GM12878 (cell line): Measurements from ENCODE around the gene C1QL1.

Experiments used
- CBFB ChIP-seq: IDR thresholded peaks from 2 replicates; pipeline ENCODE4 v1.6.1; 2016; ENCODE audit warnings: antibody characterized with exemption, low read depth
- CBX3 ChIP-seq: fragments of 200-600 bp; sonication (generic); IDR thresholded peaks from 2 replicates; pipeline ENCODE4 v1.6.1; 2016; ENCODE audit warnings: low read depth, borderline replicate concordance
- CREM ChIP-seq: IDR thresholded peaks from 2 replicates; pipeline ENCODE4 v1.6.1; 2014; ENCODE audit warnings: antibody characterized with exemption, low read depth
- CTCF ChIP-seq, 3 experiments: IDR thresholded peaks in 2 of 3; conservative IDR thresholded peaks in 1 of 3; 2 replicates each; pipeline ENCODE4 v1.5.1; 2011; ENCODE audit warnings: low read depth in 3 of 3, low read length in 3 of 3, mild to moderate bottlenecking in 3 of 3, control low read depth in 2 of 3, moderate library complexity in 2 of 3, inconsistent platforms in 1 of 3, mixed read lengths in 1 of 3; ENCODE audit not compliant: control insufficient read depth in 2 of 3, insufficient read depth in 1 of 3; ENCODE audit errors: extremely low read depth in 1 of 3
- EZH2 ChIP-seq: IDR thresholded peaks from 2 replicates; pipeline ENCODE4 v1.6.1; 2012; ENCODE audit warnings: low read depth, mild to moderate bottlenecking, control low read depth, inconsistent platforms, low read length, borderline replicate concordance; ENCODE audit not compliant: control insufficient read depth
- KLF5 ChIP-seq: fragments of 450-650 bp; IDR thresholded peaks from 2 replicates; pipeline ENCODE4 v1.6.1; 2014; ENCODE audit warnings: mild to moderate bottlenecking; ENCODE audit not compliant: partially characterized antibody
- POLR2A ChIP-seq: IDR thresholded peaks from 2 replicates; pipeline ENCODE4 v1.6.1; 2011; ENCODE audit warnings: low read depth, mild to moderate bottlenecking, low read length
- POLR2AphosphoS5 ChIP-seq: IDR thresholded peaks from 2 replicates; pipeline ENCODE4 v1.6.1; 2011; ENCODE audit warnings: mild to moderate bottlenecking, low read length, inconsistent platforms
- SMC3 ChIP-seq: IDR thresholded peaks from 2 replicates; pipeline ENCODE4 v1.6.1; 2011; ENCODE audit warnings: low read length, improper control_type of control experiment, borderline replicate concordance
- ZBTB4 ChIP-seq: fragments of 450-650 bp; formaldehyde crosslinking; IDR thresholded peaks from 2 replicates; pipeline ENCODE4 v1.4.0; 2022; ENCODE audit warnings: mild to moderate bottlenecking, moderate library complexity
- ZNF24 ChIP-seq: fragments of 450-650 bp; IDR thresholded peaks from 2 replicates; pipeline ENCODE4 v1.6.1; 2017; ENCODE audit warnings: antibody characterized with exemption, mild to moderate bottlenecking
- TF ChIP-seq, protein P1 (sequence below): fragments of 450-650 bp; IDR thresholded peaks from 2 replicates; pipeline ENCODE4 v1.6.1; 2016; ENCODE audit warnings: mild to moderate bottlenecking, moderate library complexity, borderline replicate concordance

- TF ChIP-seq KLF5 (no peak), POLR2AphosphoS5 (no peak), CREM (no peak), POLR2A (no peak), CTCF (IDR thresholded peaks at IDR 0.05 in 2 of 3, conservative IDR thresholded peaks at IDR 0.05 in 1 of 3; ENCODE audit: control insufficient read depth in 2 of 3, extremely low read depth in 1 of 3, insufficient read depth in 1 of 3, low read depth in 3 of 3, low read length in 3 of 3) (no peak), SMC3 (no peak), ZNF24 (no peak), CBX3 (no peak), ZBTB4 (CRISPR knock-in tag) (no peak), EZH2 (no peak), CBFB (no peak)
- TF ChIP-seq, protein P1, sequence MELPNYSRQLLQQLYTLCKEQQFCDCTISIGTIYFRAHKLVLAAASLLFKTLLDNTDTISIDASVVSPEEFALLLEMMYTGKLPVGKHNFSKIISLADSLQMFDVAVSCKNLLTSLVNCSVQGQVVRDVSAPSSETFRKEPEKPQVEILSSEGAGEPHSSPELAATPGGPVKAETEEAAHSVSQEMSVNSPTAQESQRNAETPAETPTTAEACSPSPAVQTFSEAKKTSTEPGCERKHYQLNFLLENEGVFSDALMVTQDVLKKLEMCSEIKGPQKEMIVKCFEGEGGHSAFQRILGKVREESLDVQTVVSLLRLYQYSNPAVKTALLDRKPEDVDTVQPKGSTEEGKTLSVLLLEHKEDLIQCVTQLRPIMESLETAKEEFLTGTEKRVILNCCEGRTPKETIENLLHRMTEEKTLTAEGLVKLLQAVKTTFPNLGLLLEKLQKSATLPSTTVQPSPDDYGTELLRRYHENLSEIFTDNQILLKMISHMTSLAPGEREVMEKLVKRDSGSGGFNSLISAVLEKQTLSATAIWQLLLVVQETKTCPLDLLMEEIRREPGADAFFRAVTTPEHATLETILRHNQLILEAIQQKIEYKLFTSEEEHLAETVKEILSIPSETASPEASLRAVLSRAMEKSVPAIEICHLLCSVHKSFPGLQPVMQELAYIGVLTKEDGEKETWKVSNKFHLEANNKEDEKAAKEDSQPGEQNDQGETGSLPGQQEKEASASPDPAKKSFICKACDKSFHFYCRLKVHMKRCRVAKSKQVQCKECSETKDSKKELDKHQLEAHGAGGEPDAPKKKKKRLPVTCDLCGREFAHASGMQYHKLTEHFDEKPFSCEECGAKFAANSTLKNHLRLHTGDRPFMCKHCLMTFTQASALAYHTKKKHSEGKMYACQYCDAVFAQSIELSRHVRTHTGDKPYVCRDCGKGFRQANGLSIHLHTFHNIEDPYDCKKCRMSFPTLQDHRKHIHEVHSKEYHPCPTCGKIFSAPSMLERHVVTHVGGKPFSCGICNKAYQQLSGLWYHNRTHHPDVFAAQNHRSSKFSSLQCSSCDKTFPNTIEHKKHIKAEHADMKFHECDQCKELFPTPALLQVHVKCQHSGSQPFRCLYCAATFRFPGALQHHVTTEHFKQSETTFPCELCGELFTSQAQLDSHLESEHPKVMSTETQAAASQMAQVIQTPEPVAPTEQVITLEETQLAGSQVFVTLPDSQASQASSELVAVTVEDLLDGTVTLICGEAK = no peak
Observed at GRCh38 chr17:44940317-44940716, 27.8 kb downstream of the C1QL1 start.
